Vagina (tissue), 2 donors: ENCODE measurements around the gene SLC37A3. TPM values are rescaled to one million over a fixed set of nuclear protein-coding genes. Genes with fewer than 3 reads are reported as not detected.

ENCODE experiments used
- DNase-seq, 2 donors: peaks; one replicate each; pipeline ENCODE4 v3.0.0-alpha.2; 2017; ENCODE audit errors: extremely low spot score in 2 of 2
- H3K27ac ChIP-seq: fragments of 200-600 bp; sonication (generic); one replicate; pipeline ENCODE4 v1.5.1; 2019
- H3K27me3 ChIP-seq: fragments of 200-600 bp; sonication (generic); one replicate; pipeline ENCODE4 v1.5.1; 2019
- H3K36me3 ChIP-seq, 2 donors: fragments of 200-600 bp; sonication (generic); one replicate each; pipeline ENCODE4 v1.5.1; 2017 to 2019
- H3K4me1 ChIP-seq: fragments of 200-600 bp; sonication (generic); one replicate; pipeline ENCODE4 v1.5.1; 2019
- H3K4me3 ChIP-seq, 2 donors: fragments of 200-600 bp; sonication (generic); 1 replicate in 1 of 2; 2 replicates in 1 of 2; pipeline ENCODE4 v1.5.1; 2016 to 2019
- H3K9me3 ChIP-seq: fragments of 200-600 bp; sonication (generic); one replicate; pipeline ENCODE4 v1.5.1; 2019
- CTCF ChIP-seq, 3 experiments: fragments of 450-650 bp in 2 of 3; fragments of 200-600 bp in 1 of 3; sonication (generic) in 1 of 3; IDR thresholded peaks; one replicate each; pipeline ENCODE4 v1.5.1; 2017 to 2019; ENCODE audit warnings: antibody characterized with exemption in 3 of 3, mild to moderate bottlenecking in 2 of 3, moderate library complexity in 2 of 3
- POLR2A ChIP-seq, 2 donors: fragments of 450-650 bp; IDR thresholded peaks; one replicate each; pipeline ENCODE4 v1.6.1; 2017; ENCODE audit warnings: antibody characterized with exemption in 2 of 2, mild to moderate bottlenecking in 2 of 2, moderate library complexity in 2 of 2
- POLR2AphosphoS5 ChIP-seq, 2 donors: sonication (generic); formaldehyde crosslinking; IDR thresholded peaks; one replicate each; pipeline ENCODE4 v1.9.0; 2017; ENCODE audit warnings: antibody characterized with exemption in 2 of 2, mild to moderate bottlenecking in 2 of 2, low read depth in 1 of 2; ENCODE audit not compliant: insufficient read depth in 1 of 2
- intact Hi-C: fragments of 100-400 bp; cut with DNase I; formaldehyde crosslinking; loops from one replicate; pipeline ENCODE4 v1.15.1; 2023
- total RNA-seq: library from RNA; depleted of rRNA; stranded (reverse); fragments of >200 nt; gene quantifications from one replicate; pipeline ENCODE4 v1.2.3, GENCODE V29; 2016

SLC37A3 gene
- total RNA-seq = 80.8 TPM

GRCh38 chr7:140397784-140398750 lies at the start of gene SLC37A3:
SLC37A3 (minus strand) TSS chr7:140398530; CDS start chr7:140382526, 16,004 bp downstream.
- H3K36me3 ChIP-seq = no peaks in the 10 kb centered on the region
- no peak for DNase-seq
- intact Hi-C loops = loop anchor here (10.0 kb wide), 1 partner anchor 87 kb away; no protein-coding TSS in a partner anchor
- H3K27ac ChIP-seq = peak within 1 kb of the TSS; percentile 95
- peak within 1 kb of the TSS; percentile 98 to 99 for H3K4me3 ChIP-seq
- H3K27me3 ChIP-seq = no peaks in the 10 kb centered on the region
- TF ChIP-seq CTCF (IDR thresholded peaks at IDR 0.05) = no peak
- peak; percentile 88 to 89 for TF ChIP-seq POLR2AphosphoS5 (IDR thresholded peaks at IDR 0.05; ENCODE audit: insufficient read depth in 1 of 2, low read depth in 1 of 2)
- peak in 1 of 2 donors; percentile 62 for TF ChIP-seq POLR2A (IDR thresholded peaks at IDR 0.05)
- H3K9me3 ChIP-seq = no peaks in the 10 kb centered on the region
- peaks cover 14% of the 10 kb centered on the region for H3K4me1 ChIP-seq

GRCh38 chr7:140447841-140448240 lies 49.5 kb upstream of the SLC37A3 start:
- H3K27me3 ChIP-seq = no peaks in the 10 kb centered on the region
- H3K4me3 ChIP-seq = no peak overlapping the region
- TF ChIP-seq CTCF (IDR thresholded peaks at IDR 0.05) = no peak
- TF ChIP-seq POLR2A (IDR thresholded peaks at IDR 0.05) = no peak
- no peak for TF ChIP-seq POLR2AphosphoS5 (IDR thresholded peaks at IDR 0.05; ENCODE audit: insufficient read depth in 1 of 2, low read depth in 1 of 2)
- no peak overlapping the region for H3K27ac ChIP-seq
- no peaks in the 10 kb centered on the region for H3K9me3 ChIP-seq
- H3K4me1 ChIP-seq = no peaks in the 10 kb centered on the region
- intact Hi-C loops = no loop called here
- H3K36me3 ChIP-seq = no peaks in the 10 kb centered on the region
- DNase-seq = no peak

- Histone ChIP-seq H3K4me1 (no peaks in the 10 kb centered on the region), H3K27ac (no peak overlapping the region), H3K4me3 (no peak overlapping the region), H3K9me3 (no peaks in the 10 kb centered on the region), H3K27me3 (no peaks in the 10 kb centered on the region), H3K36me3 (no peaks in the 10 kb centered on the region)
- TF ChIP-seq POLR2A (IDR thresholded peaks at IDR 0.05) (no peak), CTCF (IDR thresholded peaks at IDR 0.05) (no peak), POLR2AphosphoS5 (IDR thresholded peaks at IDR 0.05; ENCODE audit: insufficient read depth in 1 of 2, low read depth in 1 of 2) (no peak)
- intact Hi-C loops = no loop called here
- no peak for DNase-seq
These were observed 48.1 kb upstream of the SLC37A3 start for GRCh38 chr7:140446467-140446866.

- no peak for TF ChIP-seq CTCF (IDR thresholded peaks at IDR 0.05)
- no peak for TF ChIP-seq POLR2AphosphoS5 (IDR thresholded peaks at IDR 0.05; ENCODE audit: insufficient read depth in 1 of 2, low read depth in 1 of 2)
- TF ChIP-seq POLR2A (IDR thresholded peaks at IDR 0.05) = no peak
- no peaks in the 10 kb centered on the region for H3K4me1 ChIP-seq
- intact Hi-C loops = no loop called here
- H3K36me3 ChIP-seq = no peaks in the 10 kb centered on the region
- no peak overlapping the region for H3K4me3 ChIP-seq
- no peaks in the 10 kb centered on the region for H3K9me3 ChIP-seq
- no peak for DNase-seq
- no peak overlapping the region for H3K27ac ChIP-seq
- H3K27me3 ChIP-seq = no peaks in the 10 kb centered on the region
These were observed 43.2 kb upstream of the SLC37A3 start for GRCh38 chr7:140441519-140441918.

GRCh38 chr7:140440593-140440992 lies 42.3 kb upstream of the SLC37A3 start:
- Histone ChIP-seq H3K4me1 (no peaks in the 10 kb centered on the region), H3K9me3 (no peaks in the 10 kb centered on the region), H3K4me3 (no peak overlapping the region), H3K36me3 (no peaks in the 10 kb centered on the region), H3K27ac (no peak overlapping the region), H3K27me3 (no peaks in the 10 kb centered on the region)
- TF ChIP-seq POLR2A (IDR thresholded peaks at IDR 0.05) = no peak
- TF ChIP-seq POLR2AphosphoS5 (IDR thresholded peaks at IDR 0.05; ENCODE audit: insufficient read depth in 1 of 2, low read depth in 1 of 2) = no peak
- no peak for DNase-seq
- intact Hi-C loops = no loop called here
